IMR-90 (cell line): ENCODE measurements around the gene SNTG2. TPM values are rescaled to one million over a fixed set of nuclear protein-coding genes. Genes with fewer than 3 reads are reported as not detected.

Source experiments
- ATAC-seq: fragments of 200-7000 bp; cut with Tn5 transposase; 2 replicates; pipeline ENCODE4 v1.9.1; 2020; ENCODE audit warnings: low read depth, mild to moderate bottlenecking, moderate library complexity
- BruUV-seq: library from RNA; stranded (reverse); fragments of 400-500 nt; replicated peaks from 2 replicates; lab custom pipeline; 2021; lab: Mats Ljungman, UMichigan
- CTCF ChIA-PET: fragments of 300-600 bp; formaldehyde crosslinking; extraction: SDS; loops from one replicate; lab custom pipeline; 2021; ENCODE audit warnings: antibody characterized with exemption; lab: Yijun Ruan, JAX
- POLR2A ChIA-PET: fragments of 300-600 bp; sonication (Branson Sonifier 250); formaldehyde crosslinking; loops from one replicate; lab custom pipeline; 2022; ENCODE audit warnings: antibody characterized with exemption; ENCODE audit not compliant: unreplicated experiment; lab: Charles Lee
- DNase-seq: peaks from one replicate; pipeline ENCODE4 v3.0.0; 2013
- H2AFZ ChIP-seq: replicated peaks from 2 replicates; pipeline ENCODE3; 2013; ENCODE audit warnings: low read length, mild to moderate bottlenecking; ENCODE audit not compliant: poor library complexity
- H2AK5ac ChIP-seq: 2 replicates; pipeline ENCODE4 v1.6.1; 2013; ENCODE audit warnings: low read depth, low read length, inconsistent platforms
- H2AK9ac ChIP-seq: replicated peaks from 2 replicates; pipeline ENCODE3; 2013; ENCODE audit warnings: mild to moderate bottlenecking, low read depth, low read length, moderate library complexity; ENCODE audit not compliant: poor library complexity
- H2BK120ac ChIP-seq: 2 replicates; pipeline ENCODE4 v1.6.1; 2013; ENCODE audit warnings: low read depth, low read length, inconsistent platforms
- H2BK15ac ChIP-seq: 3 replicates; pipeline ENCODE4 v1.6.1; 2013; ENCODE audit warnings: low read depth, low read length, inconsistent platforms
- H2BK20ac ChIP-seq: 2 replicates; pipeline ENCODE4 v1.6.1; 2013; ENCODE audit warnings: low read depth, mild to moderate bottlenecking, inconsistent platforms, low read length, moderate library complexity
- H2BK5ac ChIP-seq: 2 replicates; pipeline ENCODE4 v1.6.1; 2013; ENCODE audit warnings: mild to moderate bottlenecking, low read depth, low read length, inconsistent platforms; ENCODE audit not compliant: poor library complexity, severe bottlenecking
- H3K14ac ChIP-seq: replicated peaks from 2 replicates; pipeline ENCODE4 v1.6.1; 2013; ENCODE audit warnings: low read depth, low read length, inconsistent platforms
- H3K18ac ChIP-seq: 2 replicates; pipeline ENCODE4 v1.6.1; 2013; ENCODE audit warnings: low read depth, low read length, control low read depth
- H3K23ac ChIP-seq: 2 replicates; pipeline ENCODE4 v1.6.1; 2013; ENCODE audit warnings: low read depth, low read length, inconsistent platforms
- H3K27ac ChIP-seq: 2 replicates; pipeline ENCODE4 v1.5.1; 2013; ENCODE audit warnings: mild to moderate bottlenecking, control low read depth, low read length; ENCODE audit not compliant: insufficient read depth
- H3K27me3 ChIP-seq: 2 replicates; pipeline ENCODE4 v1.6.1; 2013; ENCODE audit warnings: low read length; ENCODE audit not compliant: control insufficient read depth, insufficient read depth
- H3K36me3 ChIP-seq: 2 replicates; pipeline ENCODE4 v1.6.1; 2013; ENCODE audit warnings: low read length, mixed read lengths; ENCODE audit not compliant: control insufficient read depth, insufficient read depth
- H3K4ac ChIP-seq: 2 replicates; pipeline ENCODE4 v1.6.1; 2013; ENCODE audit warnings: low read depth, low read length, inconsistent platforms
- H3K4me1 ChIP-seq: 2 replicates; pipeline ENCODE4 v1.6.1; 2013; ENCODE audit warnings: low read length, mixed read lengths; ENCODE audit not compliant: control insufficient read depth, insufficient read depth
- H3K4me2 ChIP-seq: 2 replicates; pipeline ENCODE4 v1.6.1; 2013; ENCODE audit warnings: low read depth, mild to moderate bottlenecking, control low read depth, low read length, moderate library complexity
- H3K4me3 ChIP-seq: 2 replicates; pipeline ENCODE4 v1.5.1; 2013; ENCODE audit warnings: low read depth, mild to moderate bottlenecking, control low read depth, low read length, moderate library complexity; ENCODE audit not compliant: insufficient read depth
- H3K56ac ChIP-seq: 2 replicates; pipeline ENCODE4 v1.6.1; 2013; ENCODE audit warnings: low read length, inconsistent platforms; ENCODE audit not compliant: insufficient read depth; ENCODE audit errors: extremely low read depth
- H3K79me1 ChIP-seq, 2 experiments: 2 replicates each; pipeline ENCODE4 v1.6.1; 2013; ENCODE audit warnings: low read length in 2 of 2, inconsistent platforms in 1 of 2, low read depth in 1 of 2
- H3K9ac ChIP-seq: 2 replicates; pipeline ENCODE4 v1.6.1; 2013; ENCODE audit warnings: low read depth, low read length, control low read depth
- H3K9me1 ChIP-seq: 2 replicates; pipeline ENCODE4 v1.6.1; 2013; ENCODE audit warnings: low read length, inconsistent platforms; ENCODE audit not compliant: insufficient read depth
- H3K9me3 ChIP-seq: 2 replicates; pipeline ENCODE4 v1.6.1; 2013; ENCODE audit warnings: low read length; ENCODE audit not compliant: control insufficient read depth, insufficient read depth
- H4K20me1 ChIP-seq: 2 replicates; pipeline ENCODE4 v1.6.1; 2013; ENCODE audit warnings: low read length, inconsistent platforms; ENCODE audit not compliant: insufficient read depth
- H4K5ac ChIP-seq: 2 replicates; pipeline ENCODE4 v1.6.1; 2013; ENCODE audit warnings: mild to moderate bottlenecking, low read depth, low read length, control low read depth
- H4K8ac ChIP-seq, 2 experiments: 2 replicates each; pipeline ENCODE4 v1.6.1; 2013; ENCODE audit warnings: low read depth in 2 of 2, low read length in 2 of 2, control low read depth in 1 of 2, inconsistent platforms in 1 of 2
- H4K91ac ChIP-seq: 2 replicates; pipeline ENCODE4 v1.6.1; 2013; ENCODE audit warnings: low read depth, low read length, inconsistent platforms; ENCODE audit not compliant: insufficient read depth
- BHLHE40 ChIP-seq: fragments of 150-350 bp; IDR thresholded peaks from 2 replicates; pipeline ENCODE4 v1.6.1; 2016; ENCODE audit warnings: mild to moderate bottlenecking, low read depth, low read length
- CEBPB ChIP-seq: IDR thresholded peaks from 2 replicates; pipeline ENCODE4 v1.6.1; 2012; ENCODE audit warnings: low read depth, low read length, improper control_type of control experiment
- FOS ChIP-seq: fragments of 150-350 bp; IDR thresholded peaks from 2 replicates; pipeline ENCODE4 v1.6.1; 2016; ENCODE audit warnings: low read depth, low read length
- MAFK ChIP-seq: IDR thresholded peaks from 2 replicates; pipeline ENCODE4 v1.6.1; 2012; ENCODE audit warnings: low read depth, low read length, improper control_type of control experiment
- MAZ ChIP-seq: IDR thresholded peaks from 2 replicates; pipeline ENCODE4 v1.6.1; 2012; ENCODE audit warnings: low read depth, mild to moderate bottlenecking, low read length, improper control_type of control experiment, moderate library complexity, borderline replicate concordance
- NFE2L2 ChIP-seq: fragments of 150-350 bp; IDR thresholded peaks from 2 replicates; pipeline ENCODE4 v1.6.1; 2016; ENCODE audit warnings: low read depth, mild to moderate bottlenecking, low read length
- POLR2A ChIP-seq: IDR thresholded peaks from 2 replicates; pipeline ENCODE4 v1.6.1; 2012; ENCODE audit warnings: mild to moderate bottlenecking, low read depth, low read length
- RCOR1 ChIP-seq: IDR thresholded peaks from 2 replicates; pipeline ENCODE4 v1.6.1; 2012; ENCODE audit warnings: mild to moderate bottlenecking, low read length, improper control_type of control experiment; ENCODE audit not compliant: insufficient replicate concordance
- WGBS, 2 experiments: methylation state at CpG; one replicate each; pipeline versions ENCODE4 v1.1.5 to v1.1.7; 2013; ENCODE audit warnings: missing lambda C conversion rate in 2 of 2; ENCODE audit not compliant: insufficient read length in 1 of 2; ENCODE audit errors: extremely low coverage in 2 of 2; 5-methylcytosine and 5-hydroxymethylcytosine counted together
- dilution Hi-C: fragments of 300-500 bp; cut with HindIII; formaldehyde crosslinking; loops from one replicate; pipeline ENCODE4 v1.14.3; 2018; ENCODE audit warnings: low sequenced_read_pairs; ENCODE audit not compliant: unreplicated experiment
- in situ Hi-C: fragments of 300-500 bp; cut with MboI; formaldehyde crosslinking; loops from 3 replicates; pipeline ENCODE4 v1.14.3; 2019; ENCODE audit warnings: low sequenced_read_pairs, inconsistent platforms, mixed read lengths
- intact Hi-C: fragments of 100-400 bp; cut with micrococcal nuclease; formaldehyde crosslinking; loops from 2 replicates; pipeline ENCODE4 v1.10.0; 2022
- polyA plus RNA-seq, 3 experiments: library from polyadenylated mRNA; depleted of rRNA; stranded (reverse); fragments of >200 nt; gene quantifications; 2 replicates each; pipeline ENCODE4 v1.2.3, GENCODE V29; 2012; ENCODE audit warnings: low replicate concordance in 1 of 3
- total RNA-seq: library from RNA; depleted of rRNA; stranded (reverse); fragments of >200 nt; gene quantifications from 2 replicates; pipeline ENCODE4 v1.2.3, GENCODE V29; 2012

SNTG2 gene
- total and polyA plus RNA-seq, 2 of the 4 experiments (the other 2 are of a cell fraction): under 0.01 to 0.17 TPM

DNA sequence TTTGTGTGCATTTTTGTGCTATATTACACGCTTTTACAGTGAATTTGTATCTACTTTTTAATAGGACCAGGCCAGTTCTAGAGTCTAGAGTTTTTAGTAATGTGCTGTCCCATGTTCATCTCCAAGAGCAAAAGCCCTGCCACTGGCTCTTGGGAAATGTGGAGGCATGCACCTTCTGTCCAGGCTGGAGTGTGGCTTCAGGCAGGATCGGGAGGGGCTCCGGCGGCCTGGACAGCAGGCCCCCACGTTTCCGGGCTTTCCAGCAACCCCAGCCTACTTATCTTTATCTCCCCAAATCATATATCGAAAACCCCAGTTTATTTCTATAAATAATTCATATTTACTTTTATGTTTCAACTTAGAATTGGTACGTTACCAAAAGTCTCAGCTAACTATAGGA, 78.2 kb downstream of the SNTG2 start:
- Histone ChIP-seq H2BK5ac (no peak overlapping the region), H3K18ac (no peak overlapping the region), H3K36me3 (no peaks in the 10 kb centered on the region), H3K27ac (no peak overlapping the region), H3K79me1 (no peaks in the 10 kb centered on the region), H4K91ac (no peak overlapping the region), H3K4ac (no peak overlapping the region), H4K20me1 (no peaks in the 10 kb centered on the region; the same call in 1 of the 2 replicates), H3K4me3 (no peak overlapping the region), H4K5ac (no peak overlapping the region), H2BK120ac (no peak overlapping the region), H3K23ac (no peak overlapping the region), H3K4me2 (no peak overlapping the region), H2AFZ (no peak overlapping the region), H4K8ac (no peak overlapping the region), H3K14ac (no peak overlapping the region), H3K9me3 (no peaks in the 10 kb centered on the region), H3K9ac (no peak overlapping the region), H3K27me3 (no peaks in the 10 kb centered on the region; the same call in 1 of the 2 replicates), H3K56ac (no peak overlapping the region), H2BK20ac (no peak overlapping the region), H3K9me1 (no peaks in the 10 kb centered on the region), H2BK15ac (no peak overlapping the region), H3K4me1 (no peaks in the 10 kb centered on the region), H2AK5ac (no peak overlapping the region), H2AK9ac (no peak overlapping the region)
- TF ChIP-seq BHLHE40 (no peak), CEBPB (no peak), FOS (no peak), NFE2L2 (no peak), MAZ (no peak), RCOR1 (no peak), MAFK (no peak), POLR2A (no peak)
- no peak for DNase-seq
- BruUV-seq: no TSS peak
- ATAC-seq: no peak
- no CpG with 5 or more reads among the region's 8 CpGs for WGBS, 2 experiments
- CTCF ChIA-PET: no interaction called here
- in situ Hi-C loops: no loop called here
- intact Hi-C loops: no loop called here
- POLR2A ChIA-PET: no interaction called here
- dilution Hi-C loops: no loop called here
